HG03097 (cell line): ENCODE data around the gene IL1R2.

Experiments
- ATAC-seq: cut with Tn5 transposase; IDR thresholded peaks from one replicate; pipeline ENCODE4 v1.9.1; 2021; ENCODE audit not compliant: unreplicated experiment, low FRiP score

Gene IL1R2

GRCh38 chr2:102016399-102016955, 24.7 kb downstream of the IL1R2 start:
- ATAC-seq = no peak

- ATAC-seq = no peak
Measured at GRCh38 chr2:102018823-102019445, 27.2 kb downstream of the IL1R2 start.

- peak; percentile 55 for ATAC-seq
Measured at GRCh38 chr2:102020596-102021170, 28.9 kb downstream of the IL1R2 start.

GRCh38 chr2:102021779-102022178, 30.0 kb downstream of the IL1R2 start:
- ATAC-seq = no peak

- ATAC-seq = no peak
Measured at GRCh38 chr2:102022884-102023539, 31.3 kb downstream of the IL1R2 start.

- ATAC-seq = no peak
Measured at GRCh38 chr2:102024410-102024809, 32.6 kb downstream of the IL1R2 start.

GRCh38 chr2:102025016-102025501, 33.3 kb downstream of the IL1R2 start:
- ATAC-seq = peak; percentile 56

GRCh38 chr2:102025583-102026267, 34.0 kb downstream of the IL1R2 start:
- ATAC-seq = peak; percentile 51

- no peak for ATAC-seq
Measured at GRCh38 chr2:102027036-102027980, 35.5 kb downstream of the IL1R2 start.

- no peak for ATAC-seq
Measured at GRCh38 chr2:102028470-102028869, 36.7 kb downstream of the IL1R2 start.

- no peak for ATAC-seq
Measured at GRCh38 chr2:102029405-102029804, 37.6 kb downstream of the IL1R2 start.

GRCh38 chr2:102029952-102030351, 38.2 kb downstream of the IL1R2 start:
- no peak for ATAC-seq

GRCh38 chr2:102030502-102030854, 38.7 kb downstream of the IL1R2 start:
- ATAC-seq = no peak

- ATAC-seq = no peak
Measured at GRCh38 chr2:102030855-102031527, 39.2 kb downstream of the IL1R2 start.

- ATAC-seq = no peak
Measured at GRCh38 chr2:102032368-102033030, 40.7 kb downstream of the IL1R2 start.

GRCh38 chr2:102033031-102033749, 41.4 kb downstream of the IL1R2 start:
- ATAC-seq = peak; percentile 80

GRCh38 chr2:102033750-102034682, 42.3 kb downstream of the IL1R2 start:
- no peak for ATAC-seq
